ENCODE data around the gene SLC27A3. TPM values are rescaled to one million over a fixed set of nuclear protein-coding genes. Genes with fewer than 3 reads are reported as not detected.
A peak's percentile ranks its signal among the peaks of the same experiment; 100 is the strongest.

SLC27A3 gene
- total and polyA plus RNA-seq, 4 experiments from 2014 or later = 7.9 to 20.5 (median 13.7) TPM

GRCh38 chr1:153805042-153805745 lies 30.0 kb downstream of the SLC27A3 start:
- CTCF ChIA-PET (ENCODE audit: partially characterized antibody) = interaction anchor here (0.7 to 1.5 kb wide), 6 partner anchors 9 to 188 kb away, joined by 3 to 5 read pairs (median 3); partner anchors contain the start of genes CREB3L4 and RAB13
- POLR2A ChIA-PET (ENCODE audit: partially characterized antibody) = interaction anchor here (0.8 to 2.2 kb wide), 4 partner anchors 22 to 186 kb away, joined by 3 to 12 read pairs (median 6); partner anchors contain the start of genes GATAD2B, RPS27 and SLC39A1
- H3K36me3 ChIP-seq (ENCODE audit: insufficient read depth, low read length) = peaks cover 21% of the 10 kb centered on the region
- no peaks in the 10 kb centered on the region for H3K9me3 Mint-ChIP-seq
- H3K4me1 Mint-ChIP-seq = peaks cover 21 to 43% (median 29%) of the 10 kb centered on the region in 4 donors
- no peak overlapping the region for H3K4me3 ChIP-seq (ENCODE audit: low read length in 2 of 2)
- peak; percentile 85 to 95 (median 87) for DNase-seq
- intact Hi-C loops (cut with micrococcal nuclease) = no loop called here
- peak overlapping the region; percentile 87 to 96 (median 90) for H3K27ac Mint-ChIP-seq
- H3K4me1 ChIP-seq (ENCODE audit: insufficient read depth, low read length) = peaks cover 22% of the 10 kb centered on the region
- H3K27me3 Mint-ChIP-seq = no peaks in the 10 kb centered on the region
- H3K9me3 ChIP-seq (ENCODE audit: control insufficient read depth in 1 of 2, low read length in 2 of 2) = no peaks in the 10 kb centered on the region
- H3K27ac ChIP-seq (ENCODE audit: low read depth, low read length) = peak overlapping the region; percentile 52
- H3K36me3 Mint-ChIP-seq = peaks cover 24 to 37% of the 10 kb centered on the region in 2 donors
- H3K4me3 Mint-ChIP-seq = peak overlapping the region in 7 of 8 donors; percentile 7 to 69 (median 38)
- no peaks in the 10 kb centered on the region for H3K27me3 ChIP-seq (ENCODE audit: insufficient read depth, low read length)

DNA sequence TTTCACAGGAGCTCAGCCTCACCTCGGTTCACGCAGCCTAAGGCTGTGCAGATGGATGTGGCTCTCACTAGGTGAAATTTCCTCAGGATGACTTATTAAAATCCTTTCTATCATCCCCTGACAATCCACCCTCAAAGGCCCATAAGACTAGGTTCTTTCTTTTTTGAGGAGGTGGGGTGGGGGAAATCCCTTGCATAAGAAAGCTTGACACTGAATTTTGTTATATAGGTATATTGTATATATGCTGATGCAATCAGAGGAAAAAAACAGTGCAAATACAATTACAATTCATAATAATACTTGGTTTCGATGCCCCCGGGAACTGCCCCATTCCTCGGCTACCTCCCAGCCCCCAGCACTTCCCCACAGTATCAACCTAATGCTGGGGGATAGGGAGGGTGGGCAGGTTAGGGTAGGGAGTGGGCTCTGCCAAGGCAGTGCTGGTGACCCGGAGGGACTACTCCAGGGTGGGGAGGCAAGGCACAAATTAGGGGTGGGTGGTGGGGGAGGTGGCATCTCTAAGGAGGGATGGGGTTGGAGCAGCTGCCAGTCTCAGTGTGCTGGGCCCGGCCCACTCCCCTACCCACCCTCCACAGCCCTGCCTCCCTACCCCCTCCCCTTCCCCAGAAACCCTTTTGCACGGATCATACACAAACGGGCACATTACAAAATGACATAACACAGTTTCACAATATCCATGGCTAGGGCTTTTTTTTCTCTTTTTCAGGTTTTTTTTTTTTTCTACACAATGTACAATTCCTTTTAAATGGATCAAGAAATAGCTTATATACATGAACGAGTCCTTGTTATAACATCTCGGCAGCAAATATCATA lies 30.9 kb downstream of the SLC27A3 start:
- peak overlapping the region; percentile 52 for H3K27ac ChIP-seq (ENCODE audit: low read depth, low read length)
- intact Hi-C loops (cut with micrococcal nuclease) = no loop called here
- H3K4me1 Mint-ChIP-seq = peaks cover 21 to 43% (median 30%) of the 10 kb centered on the region in 4 donors
- peaks cover 22% of the 10 kb centered on the region for H3K4me1 ChIP-seq (ENCODE audit: insufficient read depth, low read length)
- H3K27ac Mint-ChIP-seq = peak overlapping the region; percentile 87 to 96 (median 90)
- H3K36me3 Mint-ChIP-seq = peaks cover 26 to 45% of the 10 kb centered on the region in 2 donors
- DNase-seq = no peak
- H3K9me3 ChIP-seq (ENCODE audit: control insufficient read depth in 1 of 2, low read length in 2 of 2) = no peaks in the 10 kb centered on the region
- no peaks in the 10 kb centered on the region for H3K27me3 Mint-ChIP-seq
- H3K9me3 Mint-ChIP-seq = no peaks in the 10 kb centered on the region
- POLR2A ChIA-PET (ENCODE audit: partially characterized antibody) = interaction anchor here (0.8 to 2.2 kb wide), 3 partner anchors 10 to 185 kb away, joined by 4 to 12 read pairs (median 8); partner anchors contain the start of genes GATAD2B and RPS27
- CTCF ChIA-PET (ENCODE audit: partially characterized antibody) = interaction anchor here (1.2 to 1.5 kb wide), 2 partner anchors 10 to 13 kb away, joined by 3 to 5 read pairs; no protein-coding TSS in a partner anchor
- H3K36me3 ChIP-seq (ENCODE audit: insufficient read depth, low read length) = peaks cover 24% of the 10 kb centered on the region
- H3K4me3 ChIP-seq (ENCODE audit: low read length in 2 of 2) = no peak overlapping the region
- peak overlapping the region in 5 of 8 donors; percentile 5 to 69 (median 7) for H3K4me3 Mint-ChIP-seq
- no peaks in the 10 kb centered on the region for H3K27me3 ChIP-seq (ENCODE audit: insufficient read depth, low read length)

DNA sequence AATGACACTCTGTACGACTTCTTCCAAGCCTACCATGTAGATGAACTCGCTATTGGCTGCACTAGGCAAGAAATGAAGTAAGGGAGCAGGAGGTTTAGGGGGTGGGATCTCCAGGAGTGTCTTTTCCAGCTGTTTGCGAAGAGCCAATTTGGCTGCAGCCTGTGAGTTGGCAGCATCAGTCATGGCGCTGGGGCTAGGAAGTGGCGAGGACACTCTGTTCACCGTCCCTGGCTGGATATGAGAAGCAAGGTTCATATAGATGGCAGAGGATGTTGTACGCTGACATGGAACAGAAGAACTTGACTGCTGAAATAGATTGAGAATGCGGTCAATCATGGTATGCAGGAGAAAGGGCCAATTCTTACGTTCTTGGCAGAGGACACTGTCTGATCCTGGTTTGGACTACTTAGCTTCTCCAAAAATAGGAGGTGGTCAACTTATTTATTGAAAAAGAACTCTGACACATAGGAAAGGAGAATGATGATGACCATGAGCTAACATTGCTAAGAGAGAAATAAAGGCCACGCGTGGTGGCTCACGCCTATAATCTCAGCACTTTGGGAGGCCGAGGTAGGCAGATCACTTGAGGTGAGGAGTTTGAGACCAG lies 41.2 kb downstream of the SLC27A3 start:
- no peak overlapping the region for H3K27ac ChIP-seq (ENCODE audit: low read depth, low read length)
- ChIA-PET POLR2A (ENCODE audit: partially characterized antibody) (interaction anchor here (1.0 kb wide), 1 partner anchor 10 kb away, joined by 4 read pairs; no protein-coding TSS in a partner anchor), CTCF (ENCODE audit: partially characterized antibody) (interaction anchor here (0.6 to 2.2 kb wide), 3 partner anchors 71 to 170 kb away, joined by 3 to 11 read pairs (median 3); partner anchors contain the start of genes JTB and RAB13)
- Mint-ChIP-seq H3K4me3 (no peak overlapping the region), H3K9me3 (no peaks in the 10 kb centered on the region), H3K27ac (peak overlapping the region in 2 of 7 donors; percentile 48 to 73), H3K27me3 (no peaks in the 10 kb centered on the region), H3K4me1 (peaks cover 0 to 4% (median under 1%) of the 10 kb centered on the region in 4 donors), H3K36me3 (peaks cover 51 to 67% of the 10 kb centered on the region in 2 donors)
- no peaks in the 10 kb centered on the region for H3K27me3 ChIP-seq (ENCODE audit: insufficient read depth, low read length)
- H3K4me3 ChIP-seq (ENCODE audit: low read length in 2 of 2) = no peak overlapping the region
- H3K36me3 ChIP-seq (ENCODE audit: insufficient read depth, low read length) = peaks cover 67% of the 10 kb centered on the region
- DNase-seq = no peak
- intact Hi-C loops (cut with micrococcal nuclease) = no loop called here
- H3K9me3 ChIP-seq (ENCODE audit: control insufficient read depth in 1 of 2, low read length in 2 of 2) = no peaks in the 10 kb centered on the region
- H3K4me1 ChIP-seq (ENCODE audit: insufficient read depth, low read length) = no peaks in the 10 kb centered on the region

DNA sequence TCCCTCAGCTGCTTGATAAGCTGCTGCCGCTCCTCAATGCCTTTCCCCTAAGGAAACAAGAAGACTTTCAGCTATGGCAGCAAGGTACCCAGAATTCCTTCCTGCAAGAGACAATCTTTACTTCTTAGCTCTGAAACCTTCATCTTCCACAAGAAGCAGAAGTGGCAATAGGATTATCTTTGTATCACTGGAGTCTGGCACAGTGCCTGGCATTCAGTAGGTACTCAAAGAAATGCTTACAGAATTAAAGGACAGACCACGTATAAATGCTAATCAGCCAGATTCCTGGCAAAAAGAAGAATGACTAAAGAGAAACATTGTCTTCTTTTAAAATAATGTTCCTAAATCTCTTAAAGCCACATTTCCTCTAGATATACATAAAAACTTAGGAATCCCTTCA lies 43.7 kb downstream of the SLC27A3 start:
- intact Hi-C loops (cut with micrococcal nuclease) = no loop called here
- no peaks in the 10 kb centered on the region for H3K9me3 Mint-ChIP-seq
- H3K27ac Mint-ChIP-seq = peak overlapping the region in 3 of 7 donors; percentile 7 to 36 (median 25)
- H3K4me1 Mint-ChIP-seq = peaks cover 0 to 4% (median under 1%) of the 10 kb centered on the region in 4 donors
- H3K36me3 Mint-ChIP-seq = peaks cover 36 to 52% of the 10 kb centered on the region in 2 donors
- POLR2A ChIA-PET (ENCODE audit: partially characterized antibody) = interaction anchor here (1.0 kb wide), 1 partner anchor 35 kb away, joined by 3 read pairs; no protein-coding TSS in a partner anchor
- CTCF ChIA-PET (ENCODE audit: partially characterized antibody) = interaction anchor here (0.9 to 1.1 kb wide), 2 partner anchors 101 to 127 kb away, joined by 3 to 4 read pairs; partner anchors contain the start of gene DENND4B
- no peak overlapping the region for H3K4me3 ChIP-seq (ENCODE audit: low read length in 2 of 2)
- no peak overlapping the region for H3K4me3 Mint-ChIP-seq
- peaks cover 47% of the 10 kb centered on the region for H3K36me3 ChIP-seq (ENCODE audit: insufficient read depth, low read length)
- H3K27ac ChIP-seq (ENCODE audit: low read depth, low read length) = no peak overlapping the region
- DNase-seq = no peak
- no peaks in the 10 kb centered on the region for H3K9me3 ChIP-seq (ENCODE audit: control insufficient read depth in 1 of 2, low read length in 2 of 2)
- no peaks in the 10 kb centered on the region for H3K27me3 ChIP-seq (ENCODE audit: insufficient read depth, low read length)
- H3K4me1 ChIP-seq (ENCODE audit: insufficient read depth, low read length) = no peaks in the 10 kb centered on the region
- no peaks in the 10 kb centered on the region for H3K27me3 Mint-ChIP-seq

GRCh38 chr1:153827168-153827964 lies 52.2 kb downstream of the SLC27A3 start:
- DNase-seq = no peak
- ChIA-PET POLR2A (ENCODE audit: partially characterized antibody) (no interaction called here), CTCF (ENCODE audit: partially characterized antibody) (interaction anchor here (1.6 kb wide), 1 partner anchor 31 kb away, joined by 4 read pairs; no protein-coding TSS in a partner anchor)
- no peaks in the 10 kb centered on the region for H3K27me3 Mint-ChIP-seq
- peak overlapping the region in 1 of 7 donors; percentile 41 for H3K27ac Mint-ChIP-seq
- no peaks in the 10 kb centered on the region for H3K27me3 ChIP-seq (ENCODE audit: insufficient read depth, low read length)
- H3K27ac ChIP-seq (ENCODE audit: low read depth, low read length) = no peak overlapping the region
- peaks cover 26% of the 10 kb centered on the region for H3K36me3 ChIP-seq (ENCODE audit: insufficient read depth, low read length)
- no peak overlapping the region for H3K4me3 ChIP-seq (ENCODE audit: low read length in 2 of 2)
- intact Hi-C loops (cut with micrococcal nuclease) = no loop called here
- no peaks in the 10 kb centered on the region for H3K4me1 ChIP-seq (ENCODE audit: insufficient read depth, low read length)
- H3K9me3 Mint-ChIP-seq = no peaks in the 10 kb centered on the region
- H3K4me1 Mint-ChIP-seq = peaks cover 0 to 6% (median 0%) of the 10 kb centered on the region in 4 donors
- peaks cover 13 to 39% of the 10 kb centered on the region in 2 donors for H3K36me3 Mint-ChIP-seq
- H3K9me3 ChIP-seq (ENCODE audit: control insufficient read depth in 1 of 2, low read length in 2 of 2) = no peaks in the 10 kb centered on the region
- no peak overlapping the region for H3K4me3 Mint-ChIP-seq
